SK-N-SH (cell line): ENCODE measurements around the gene TMEM245. TPM values are rescaled to one million over a fixed set of nuclear protein-coding genes. Genes with fewer than 3 reads are reported as not detected.
A peak's percentile ranks its signal among the peaks of the same experiment; 100 is the strongest.

Experiments
- CTCF ChIA-PET: fragments of 300-600, 350-600 bp; formaldehyde crosslinking; extraction: SDS; loops from one replicate; lab custom pipeline; 2021; lab: Yijun Ruan, JAX
- POLR2A ChIA-PET: fragments of 350-600 bp; sonication (Branson Sonifier 250); formaldehyde crosslinking; extraction: SDS; loops from one replicate; lab custom pipeline; 2020; ENCODE audit warnings: antibody characterized with exemption, inconsistent platforms; lab: Yijun Ruan, JAX
- DNase-seq: peaks from one replicate; pipeline ENCODE4 v3.0.0; 2012
- H2AFZ ChIP-seq: fragments of 200-600 bp; sonication (generic); 2 replicates; pipeline ENCODE4 v1.8.1; 2016; ENCODE audit warnings: antibody characterized with exemption, mild to moderate bottlenecking, low read depth
- H3F3A ChIP-seq: fragments of 200-600 bp; sonication (generic); replicated peaks from 2 replicates; pipeline ENCODE3; 2016; ENCODE audit warnings: antibody characterized with exemption, mild to moderate bottlenecking; ENCODE audit not compliant: insufficient read depth
- H3K27ac ChIP-seq, 2 experiments: fragments of 200-500 bp in 1 of 2; fragments of 200-600 bp in 1 of 2; sonication (Bioruptor generic) in 1 of 2; sonication (generic), shearing (Covaris generic) in 1 of 2; 2 replicates each; pipeline versions ENCODE4 v1.5.1 to v1.6.1; 2014 to 2016; ENCODE audit warnings: low read depth in 2 of 2, inconsistent platforms in 1 of 2, low read length in 1 of 2, mild to moderate bottlenecking in 1 of 2, mixed read lengths in 1 of 2
- H3K27me3 ChIP-seq: fragments of 200-600 bp; sonication (generic), shearing (Covaris generic); 2 replicates; pipeline ENCODE4 v1.6.1; 2016; ENCODE audit warnings: mixed run types; ENCODE audit not compliant: insufficient read depth
- H3K36me3 ChIP-seq, 2 experiments: fragments of 200-500 bp in 1 of 2; fragments of 200-600 bp in 1 of 2; sonication (Bioruptor generic) in 1 of 2; sonication (generic) in 1 of 2; replicated peaks in 1 of 2; 2 replicates each; pipeline versions ENCODE3 to v1.5.1; 2014 to 2016; ENCODE audit warnings: low read length in 1 of 2, mild to moderate bottlenecking in 1 of 2; ENCODE audit not compliant: insufficient read depth in 2 of 2, control insufficient read depth in 1 of 2
- H3K4me1 ChIP-seq, 2 experiments: fragments of 200-500 bp in 1 of 2; fragments of 200-600 bp in 1 of 2; sonication (Bioruptor generic) in 1 of 2; sonication (generic), shearing (Covaris generic) in 1 of 2; 2 replicates each; pipeline versions ENCODE4 v1.5.1 to v1.6.1; 2014 to 2016; ENCODE audit warnings: low read depth in 1 of 2, low read length in 1 of 2, mixed run types in 1 of 2; ENCODE audit not compliant: insufficient read depth in 2 of 2, control insufficient read depth in 1 of 2
- H3K4me2 ChIP-seq: fragments of 200-600 bp; sonication (generic), shearing (Covaris generic); 2 replicates; pipeline ENCODE4 v1.6.1; 2017; ENCODE audit warnings: mixed run types
- H3K4me3 ChIP-seq, 2 experiments: fragments of 200-500 bp in 1 of 2; fragments of 200-600 bp in 1 of 2; sonication (Bioruptor generic) in 1 of 2; sonication (generic), shearing (Covaris generic) in 1 of 2; 2 replicates each; pipeline versions ENCODE4 v1.5.1 to v1.8.1; 2014 to 2016; ENCODE audit warnings: low read depth in 2 of 2, inconsistent platforms in 1 of 2, low read length in 1 of 2, mild to moderate bottlenecking in 1 of 2, mixed read lengths in 1 of 2, moderate library complexity in 1 of 2
- H3K79me2 ChIP-seq: fragments of 200-600 bp; sonication (generic); 2 replicates; pipeline ENCODE4 v1.8.1; 2017; ENCODE audit warnings: mild to moderate bottlenecking; ENCODE audit not compliant: insufficient read depth
- H3K9ac ChIP-seq: fragments of 200-600 bp; sonication (generic); 2 replicates; pipeline ENCODE4 v1.6.1; 2017; ENCODE audit warnings: mixed run types
- H3K9me2 ChIP-seq: fragments of 200-600 bp; sonication (generic); 2 replicates; pipeline ENCODE4 v1.6.1; 2017; ENCODE audit warnings: mixed run types
- H3K9me3 ChIP-seq: fragments of 200-600 bp; sonication (generic); 2 replicates; pipeline ENCODE4 v1.6.1; 2017; ENCODE audit warnings: mixed run types, mild to moderate bottlenecking, moderate library complexity
- H4K20me1 ChIP-seq: fragments of 200-600 bp; sonication (generic); 2 replicates; pipeline ENCODE4 v1.6.1; 2017; ENCODE audit warnings: mild to moderate bottlenecking, mixed run types; ENCODE audit not compliant: insufficient read depth
- CHD2 ChIP-seq: fragments of 150-350 bp; IDR thresholded peaks from 2 replicates; pipeline ENCODE4 v1.6.1; 2018; ENCODE audit warnings: low read length; ENCODE audit not compliant: partially characterized antibody
- ELF1 ChIP-seq: IDR thresholded peaks from 2 replicates; pipeline ENCODE4 v1.4.0; 2012
- EP300 ChIP-seq, 2 experiments: IDR thresholded peaks; 2 replicates each; pipeline versions ENCODE4 v1.4.0 to v1.6.1; 2012; ENCODE audit warnings: borderline replicate concordance in 1 of 2, low read depth in 1 of 2, low read length in 1 of 2
- FOXM1 ChIP-seq: IDR thresholded peaks from 2 replicates; pipeline ENCODE4 v1.4.0; 2012; ENCODE audit warnings: low read depth, mild to moderate bottlenecking
- GABPA ChIP-seq: IDR thresholded peaks from 2 replicates; pipeline ENCODE4 v1.4.0; 2012; ENCODE audit warnings: low read depth, mild to moderate bottlenecking
- GATA2 ChIP-seq: sonication (generic); formaldehyde crosslinking; IDR thresholded peaks from 2 replicates; pipeline ENCODE4 v1.5.0; 2020; ENCODE audit warnings: mild to moderate bottlenecking, missing genetic modification reagents
- MAX ChIP-seq: IDR thresholded peaks from 2 replicates; pipeline ENCODE4 v1.4.0; 2012; ENCODE audit warnings: low read depth
- MEF2A ChIP-seq: IDR thresholded peaks from 2 replicates; pipeline ENCODE4 v1.4.0; 2012; ENCODE audit warnings: low read depth, borderline replicate concordance
- MXI1 ChIP-seq: IDR thresholded peaks from 2 replicates; pipeline ENCODE4 v1.6.1; 2012; ENCODE audit warnings: mild to moderate bottlenecking, low read depth, low read length, improper control_type of control experiment
- NFIC ChIP-seq: IDR thresholded peaks from 2 replicates; pipeline ENCODE4 v1.4.0; 2012; ENCODE audit warnings: borderline replicate concordance
- NRF1 ChIP-seq: IDR thresholded peaks from 2 replicates; pipeline ENCODE4 v1.6.1; 2012; ENCODE audit warnings: low read depth, mild to moderate bottlenecking, low read length
- PBX3 ChIP-seq: IDR thresholded peaks from 2 replicates; pipeline ENCODE4; 2012
- RAD21 ChIP-seq: IDR thresholded peaks from 2 replicates; pipeline ENCODE4 v1.6.1; 2012; ENCODE audit warnings: mild to moderate bottlenecking, low read length
- RCOR1 ChIP-seq: fragments of 150-350 bp; IDR thresholded peaks from 2 replicates; pipeline ENCODE4 v1.6.1; 2017; ENCODE audit warnings: antibody characterized with exemption, low read length
- RXRA ChIP-seq: IDR thresholded peaks from 2 replicates; pipeline ENCODE4 v1.4.0; 2012; ENCODE audit warnings: low read depth, mild to moderate bottlenecking, borderline replicate concordance
- SIN3A ChIP-seq: IDR thresholded peaks from 2 replicates; pipeline ENCODE4 v1.6.1; 2012; ENCODE audit warnings: low read depth, mild to moderate bottlenecking, low read length, moderate library complexity, borderline replicate concordance
- SMC3 ChIP-seq: IDR thresholded peaks from 2 replicates; pipeline ENCODE4 v1.6.1; 2012; ENCODE audit warnings: low read depth, low read length, improper control_type of control experiment
- TAF1 ChIP-seq: IDR thresholded peaks from 2 replicates; pipeline ENCODE4 v1.6.1; 2012; ENCODE audit warnings: low read depth, mild to moderate bottlenecking, low read length, moderate library complexity, borderline replicate concordance
- TCF12 ChIP-seq: IDR thresholded peaks from 2 replicates; pipeline ENCODE4 v1.4.0; 2012
- TEAD4 ChIP-seq: IDR thresholded peaks from 2 replicates; pipeline ENCODE4 v1.4.0; 2012; ENCODE audit warnings: mild to moderate bottlenecking, borderline replicate concordance; ENCODE audit not compliant: insufficient read depth
- USF1 ChIP-seq: IDR thresholded peaks from 2 replicates; pipeline ENCODE4 v1.4.0; 2012; ENCODE audit warnings: low read depth, borderline replicate concordance
- USF2 ChIP-seq: fragments of 150-350 bp; IDR thresholded peaks from 2 replicates; pipeline ENCODE4 v1.6.1; 2017; ENCODE audit warnings: antibody characterized with exemption, low read length, low read depth, borderline replicate concordance
- ZBTB33 ChIP-seq: IDR thresholded peaks from 2 replicates; pipeline ENCODE4 v1.4.0; 2012; ENCODE audit warnings: low read depth, borderline replicate concordance
- WGBS: methylation state at CpG from one replicate; pipeline ENCODE4 v1.1.6; 2017; ENCODE audit warnings: low lambda C conversion rate; 5-methylcytosine and 5-hydroxymethylcytosine counted together
- polyA plus RNA-seq, 3 experiments: library from polyadenylated mRNA; depleted of rRNA; stranded (reverse); fragments of >200 nt; gene quantifications; 2 replicates each; pipeline ENCODE4 v1.2.3, GENCODE V29; 2012

TMEM245 gene
- polyA plus RNA-seq, 1 of the 3 experiments (the other 2 are of a cell fraction), result 17.5 TPM

GRCh38 chr9:109098960-109099308, 20.8 kb downstream of the TMEM245 start:
- WGBS, result 87% methylated on average over 2 of the region's 2 CpGs
- Histone ChIP-seq H3K27ac (peak overlapping the region; percentile 71 to 72), H3K4me2 (peak overlapping the region; percentile 50), H4K20me1 (peaks cover 55% of the 10 kb centered on the region), H3K9me2 (no peaks in the 10 kb centered on the region), H3F3A (peaks cover 31% of the 10 kb centered on the region), H2AFZ (no peak overlapping the region), H3K4me1 (peaks cover 11 to 33% of the 10 kb centered on the region in 2 experiments), H3K79me2 (peaks cover 95% of the 10 kb centered on the region), H3K4me3 (no peak overlapping the region), H3K9me3 (no peaks in the 10 kb centered on the region), H3K36me3 (peaks cover 10 to 25% of the 10 kb centered on the region in 2 experiments), H3K27me3 (no peaks in the 10 kb centered on the region), H3K9ac (no peak overlapping the region; the same call in 1 of the 2 replicates)
- CTCF ChIA-PET, result interaction anchor here (0.7 kb wide), 1 partner anchor 222 kb away, joined by 4 read pairs; no protein-coding TSS in a partner anchor
- POLR2A ChIA-PET, result no interaction called here
- DNase-seq, result no peak
- TF ChIP-seq TCF12 (no peak), GABPA (no peak), USF2 (no peak), FOXM1 (no peak)

GRCh38 chr9:109098171-109098959, 21.4 kb downstream of the TMEM245 start:
- peaks cover 31% of the 10 kb centered on the region for H3F3A ChIP-seq
- H4K20me1 ChIP-seq, result peaks cover 55% of the 10 kb centered on the region
- H2AFZ ChIP-seq, result no peak overlapping the region
- DNase-seq, result peak; percentile 13
- H3K4me2 ChIP-seq, result peak overlapping the region; percentile 50
- 38% methylated on average over 4 of the region's 4 CpGs for WGBS
- peaks cover 12 to 25% of the 10 kb centered on the region in 2 experiments for H3K36me3 ChIP-seq
- peak overlapping the region; percentile 71 to 72 for H3K27ac ChIP-seq
- POLR2A ChIA-PET, result no interaction called here
- H3K27me3 ChIP-seq, result no peaks in the 10 kb centered on the region
- H3K9me2 ChIP-seq, result no peaks in the 10 kb centered on the region
- H3K9me3 ChIP-seq, result no peaks in the 10 kb centered on the region
- H3K4me1 ChIP-seq, result peaks cover 11 to 33% of the 10 kb centered on the region in 2 experiments
- peak overlapping the region; percentile 14; the same call in 1 of the 2 replicates for H3K9ac ChIP-seq
- no peak overlapping the region for H3K4me3 ChIP-seq
- CTCF ChIA-PET, result interaction anchor here (0.6 to 0.7 kb wide), 3 partner anchors 84 to 1953 kb away, joined by 3 to 4 read pairs (median 3); no protein-coding TSS in a partner anchor
- H3K79me2 ChIP-seq, result peaks cover 95% of the 10 kb centered on the region
- peak; percentile 84 for TF ChIP-seq PBX3
- TF ChIP-seq CHD2, result no peak
- TF ChIP-seq NFIC, result peak; percentile 97
- no peak for TF ChIP-seq GATA2 (CRISPR knock-in tag)
- peak; percentile 98 for TF ChIP-seq MEF2A
- TF ChIP-seq MXI1, result no peak
- TF ChIP-seq ELF1, result no peak
- no peak for TF ChIP-seq SIN3A
- TF ChIP-seq RAD21, result peak; percentile 35; the same call in 1 of the 2 replicates
- TF ChIP-seq EP300 (IDR thresholded peaks at IDR 0.05; ENCODE audit: borderline replicate concordance in 1 of 2, low read depth in 1 of 2, low read length in 1 of 2), result peak; percentile 27 to 80; a peak in 2 of 4 replicates
- peak; percentile 36; the same call in 1 of the 2 replicates for TF ChIP-seq RXRA
- TF ChIP-seq TAF1, result no peak
- 0 out of 2 replicates have a peak, but pooled peaks have one; percentile 34 for TF ChIP-seq MAX
- peak; percentile 37 for TF ChIP-seq SMC3
- TF ChIP-seq NRF1, result no peak
- TF ChIP-seq USF1, result no peak
- 0 out of 2 replicates have a peak, but pooled peaks have one; percentile 30 for TF ChIP-seq ZBTB33
- no peak for TF ChIP-seq RCOR1
- 0 out of 2 replicates have a peak, but pooled peaks have one; percentile 55 for TF ChIP-seq FOXM1
- TF ChIP-seq TEAD4, result peak; percentile 76
